ENCODE measurements around the gene PCSK6.
A peak's percentile ranks its signal among the peaks of the same experiment; 100 is the strongest.
"Not testable (repeated sequence)": the region's sequence is repeated elsewhere in the genome, so short reads cannot be mapped to it uniquely, and the experiment has no call there.

PCSK6 gene

DNA sequence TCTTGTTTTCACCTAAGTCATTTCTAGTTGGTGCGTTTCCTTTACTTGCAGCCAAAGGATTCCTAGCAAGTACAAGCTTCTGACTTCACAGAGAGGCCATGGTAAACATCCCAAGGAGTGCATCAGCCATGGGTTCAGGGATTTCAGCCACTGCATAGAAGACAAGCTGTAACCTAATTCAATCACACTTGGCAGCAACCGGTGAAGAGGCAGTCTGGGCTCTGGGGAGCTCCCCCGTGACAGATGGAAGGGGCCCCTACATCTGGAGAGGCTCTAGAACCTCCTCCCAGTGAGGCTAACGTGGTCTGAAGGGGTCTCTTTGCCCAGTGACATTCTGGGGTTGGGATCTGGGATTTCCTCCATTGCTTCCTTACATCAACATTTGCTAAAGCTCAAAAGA, 186.1 kb downstream of the PCSK6 start:
- DNase-seq: no peak

DNA sequence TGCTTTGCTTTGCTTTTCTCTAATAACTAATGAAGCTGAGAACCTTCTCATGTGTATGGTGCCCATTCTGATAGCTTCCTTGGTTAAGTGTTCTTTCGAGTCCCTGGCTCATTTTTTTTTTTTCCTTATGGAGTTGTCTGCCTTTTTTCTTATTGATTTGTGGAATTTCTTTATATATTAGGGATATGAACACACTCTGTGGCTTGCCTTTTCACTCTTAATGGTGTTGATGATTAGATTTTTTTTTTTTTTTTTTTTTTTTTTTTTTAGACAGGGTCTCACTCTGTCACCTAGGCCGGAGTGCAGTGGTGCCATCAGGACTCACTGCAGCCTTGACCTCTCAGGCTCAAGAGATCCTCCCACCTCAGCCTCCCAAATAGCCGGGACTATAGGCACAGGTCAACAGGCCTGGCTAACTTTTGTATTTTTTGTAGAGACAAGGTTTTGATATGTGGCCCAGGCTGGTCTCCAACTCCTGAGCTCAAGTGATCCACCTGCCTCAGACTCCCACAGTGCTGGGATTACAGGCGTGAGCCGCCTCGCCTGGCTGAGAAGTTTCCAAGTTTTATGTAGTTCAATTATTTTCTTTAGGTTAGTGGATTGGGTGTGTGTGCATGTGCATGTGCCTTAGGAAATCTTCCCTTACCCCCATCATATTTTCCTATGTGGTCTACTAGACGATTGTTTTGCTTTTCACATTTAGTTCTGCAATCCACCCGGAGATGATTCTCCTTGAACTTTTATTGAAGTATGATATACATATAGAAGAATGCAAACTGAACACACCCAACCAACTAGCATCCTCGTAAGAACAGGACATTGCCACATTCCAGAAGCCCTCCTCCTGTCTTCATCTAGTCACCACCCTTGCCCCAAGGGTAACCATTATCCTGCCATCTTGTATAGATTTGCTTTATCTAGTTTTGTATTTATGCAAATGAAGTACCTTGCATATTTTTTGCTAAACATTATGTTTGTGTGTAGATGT, 192.8 kb downstream of the PCSK6 start:
- no peak for DNase-seq

DNA sequence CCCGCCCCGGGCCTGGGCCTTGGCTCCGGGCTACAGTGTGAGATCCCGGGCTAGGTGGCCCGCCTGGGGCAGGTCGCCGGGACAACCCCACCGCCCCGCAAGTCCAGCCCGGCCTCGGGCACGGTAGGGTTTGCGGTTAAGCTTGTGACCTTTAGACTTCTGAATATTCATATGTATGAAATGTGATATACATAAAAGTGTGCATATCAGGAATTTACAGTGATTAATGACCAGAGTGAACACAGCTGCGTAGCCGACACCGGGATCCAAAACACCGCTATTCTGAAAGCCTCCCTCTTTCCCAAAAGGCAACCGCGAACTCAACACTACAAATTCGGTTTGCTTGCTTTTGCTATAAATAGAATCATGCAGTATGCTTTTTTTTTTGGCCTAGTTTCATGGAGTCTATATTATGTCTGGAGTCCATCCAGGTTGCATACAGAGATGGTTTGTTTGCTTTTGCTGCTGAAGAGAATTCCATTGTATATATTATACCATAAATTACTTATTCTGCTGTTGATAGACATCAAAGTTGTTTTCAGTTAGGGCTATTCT, 193.8 kb downstream of the PCSK6 start:
- DNase-seq: no peak

DNA sequence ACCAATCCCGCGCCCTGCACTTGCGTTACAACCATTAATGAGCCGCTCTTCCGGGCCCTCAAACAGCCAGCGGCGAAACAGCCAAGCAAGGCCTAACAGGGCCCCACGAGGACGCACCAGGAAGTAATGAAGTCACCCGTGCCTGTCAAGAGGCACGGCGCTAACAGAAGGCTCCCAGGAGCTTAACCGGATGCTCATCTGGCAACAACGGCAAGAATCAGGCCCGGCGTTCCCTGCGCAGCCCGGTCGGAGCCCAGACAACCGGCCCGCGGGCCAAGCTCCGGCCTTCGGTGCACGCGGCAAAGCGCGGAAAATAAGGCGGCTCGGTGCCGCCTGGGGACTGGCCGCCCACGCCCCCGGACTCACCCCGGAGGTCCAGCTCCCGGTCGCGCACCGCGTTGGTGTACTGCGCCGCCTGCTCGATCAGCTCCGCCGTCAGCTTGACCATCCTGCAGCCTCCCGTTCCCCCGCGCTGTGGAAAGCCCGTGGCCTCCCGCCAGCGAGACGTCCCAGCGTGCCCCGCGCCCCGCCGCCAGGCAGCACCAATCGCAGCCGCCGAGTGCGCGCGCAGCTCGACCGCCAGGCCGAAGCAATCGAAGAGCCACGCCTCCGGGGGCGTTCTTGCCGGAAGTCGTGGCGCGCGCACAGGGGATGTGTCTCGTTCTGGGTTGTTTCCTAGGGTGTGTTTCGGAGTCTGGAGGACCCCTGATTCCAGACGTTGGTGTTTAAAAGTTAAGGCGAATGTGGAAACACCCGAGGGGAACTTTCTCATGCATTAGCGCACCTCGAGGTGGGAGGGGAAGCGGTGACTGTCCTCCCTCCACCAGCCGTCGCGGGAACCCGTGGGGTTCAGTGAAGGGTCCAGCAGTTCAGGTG, 194.5 kb downstream of the PCSK6 start, which contains the start of gene SNRPA1:
TSS of gene SNRPA1 (minus strand) at position 518 of the 876 bp plus-strand sequence. CDS start at position 448, 70 bp downstream.
- peak; percentile 93 to 97 for DNase-seq

DNA sequence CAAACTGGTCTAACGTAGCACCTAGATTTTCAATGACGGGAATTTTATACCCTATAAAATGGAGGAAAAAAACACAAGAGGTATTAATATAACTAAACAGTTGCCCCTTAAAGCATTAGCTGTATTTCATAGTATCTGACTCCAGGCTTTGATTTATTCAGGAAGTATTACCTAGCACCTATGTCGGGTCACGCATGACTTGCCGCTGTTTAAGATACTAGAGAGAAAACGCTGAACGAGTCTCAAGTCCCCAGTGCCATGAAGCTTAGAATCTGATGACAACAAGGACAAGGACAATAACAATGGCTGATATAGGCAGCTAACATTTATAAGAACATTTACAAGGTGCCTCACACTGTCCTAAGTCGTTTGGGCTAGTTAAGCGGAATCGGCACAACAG, 196.4 kb downstream of the PCSK6 start:
- no peak for DNase-seq

DNA sequence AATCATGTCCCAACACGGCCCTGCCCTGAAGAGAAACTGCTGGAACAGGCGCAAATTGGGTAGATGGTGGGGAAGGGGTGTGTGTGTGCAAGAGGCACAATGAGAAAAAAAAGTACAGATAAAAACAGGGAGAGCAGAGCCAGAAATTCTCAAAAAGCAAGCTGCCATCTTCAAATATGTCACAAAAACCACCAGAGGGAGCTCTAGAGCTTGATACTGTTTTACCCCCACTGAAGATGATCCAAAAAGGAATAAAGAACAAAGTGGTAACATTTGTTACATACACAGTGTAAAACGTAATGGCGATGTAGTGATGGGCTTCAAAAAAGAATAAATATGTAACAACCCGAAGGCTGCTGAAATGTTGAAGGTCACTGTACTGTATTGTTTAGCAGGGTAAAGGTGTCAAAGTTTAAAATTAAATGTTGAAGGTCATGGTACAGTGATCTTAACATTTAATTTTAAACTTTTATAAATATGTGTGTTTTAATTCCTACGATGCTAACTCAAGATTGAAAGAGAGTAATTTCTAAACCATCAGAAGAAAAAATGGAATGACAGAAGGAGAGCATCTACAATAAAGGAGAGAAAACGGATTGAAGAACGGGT, 200.5 kb downstream of the PCSK6 start:
- peak in 1 of 2 donors; percentile 75 for DNase-seq

DNA sequence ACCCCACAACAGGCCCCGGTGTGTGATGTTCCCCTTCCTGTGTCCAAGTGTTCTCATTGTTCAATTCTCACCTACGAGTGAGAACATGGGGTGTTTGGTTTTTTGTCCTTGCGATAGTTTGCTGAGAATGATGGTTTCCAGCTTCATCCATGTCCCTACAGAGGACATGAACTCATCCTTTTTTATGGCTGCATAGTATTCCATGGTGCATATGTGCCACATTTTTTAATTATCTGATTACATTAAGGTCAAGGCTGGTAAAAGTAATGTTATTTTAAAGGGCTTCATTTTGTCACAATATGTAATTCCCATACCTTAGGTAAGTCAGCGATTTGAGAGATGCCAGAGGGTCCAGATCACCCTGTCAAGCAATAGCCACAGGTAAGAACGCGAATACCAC, 202.2 kb downstream of the PCSK6 start:
- not testable (repeated sequence) for DNase-seq

DNA sequence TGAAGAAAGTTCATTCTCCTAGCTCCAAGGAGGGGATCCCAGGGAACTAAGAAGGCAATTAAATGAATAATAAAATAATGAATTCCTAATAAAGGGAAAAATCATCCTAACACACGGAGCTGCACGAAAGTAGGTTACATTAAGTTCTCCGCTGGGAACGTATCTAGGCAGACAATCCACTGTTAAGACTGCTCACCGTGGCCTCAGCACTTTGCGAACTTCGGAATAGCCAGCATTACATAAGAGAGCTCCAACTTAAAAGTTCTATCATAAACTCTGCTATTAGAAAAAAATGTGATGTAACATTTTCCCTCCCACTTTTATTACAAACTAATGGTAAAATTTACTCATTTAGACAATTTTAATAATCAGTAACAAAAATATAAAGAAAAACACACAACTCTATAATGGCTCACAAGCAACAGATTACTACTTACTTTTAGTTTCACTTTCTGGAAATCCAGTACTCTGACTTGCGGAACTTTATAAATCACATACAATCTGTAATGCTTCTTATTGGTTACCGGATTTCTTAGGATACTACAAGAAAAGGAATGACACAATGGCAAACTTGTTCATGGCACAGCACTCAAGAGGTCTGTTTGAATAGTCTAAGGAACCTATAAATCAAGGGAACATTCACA, 202.9 kb downstream of the PCSK6 start:
- no peak for DNase-seq

DNA sequence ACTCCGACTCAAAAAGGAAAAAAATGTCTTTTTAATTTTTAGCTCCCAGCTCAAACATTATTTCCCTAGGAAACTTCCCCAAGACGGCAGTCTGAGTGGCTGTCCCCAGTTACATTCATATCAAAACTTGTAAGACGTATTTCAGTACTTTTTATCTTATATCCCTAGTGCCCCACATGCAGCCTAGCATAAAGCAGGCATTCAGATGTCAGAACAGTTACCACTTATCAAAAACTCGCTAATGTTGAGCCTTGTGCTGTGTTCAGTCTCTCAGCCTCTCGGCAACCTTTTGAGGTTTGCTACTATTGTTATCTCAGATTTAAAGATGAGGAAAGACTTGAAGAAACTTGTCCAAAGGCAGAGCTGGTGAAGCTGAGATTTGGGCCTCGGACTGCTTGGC, 205.6 kb downstream of the PCSK6 start:
- DNase-seq: no peak

DNA sequence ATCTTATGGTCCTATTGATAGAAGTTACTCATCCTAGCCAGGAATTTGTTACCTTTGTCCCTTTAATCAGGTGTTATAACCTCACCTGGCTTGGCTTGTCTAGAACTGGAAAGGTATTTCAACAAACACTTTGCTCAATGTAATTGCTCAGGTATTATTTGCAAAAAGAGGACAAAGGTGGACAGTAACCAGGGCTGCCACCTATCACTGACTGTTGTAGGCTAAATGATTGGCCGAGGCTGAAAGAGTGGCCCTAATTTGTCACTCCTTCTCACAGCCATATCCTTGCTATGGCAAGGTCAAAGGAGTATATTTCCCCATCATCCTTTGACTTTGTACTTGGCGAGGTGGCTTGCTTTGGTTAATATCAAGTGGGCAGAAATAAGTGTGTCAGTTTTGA, 209.5 kb downstream of the PCSK6 start:
- no peak for DNase-seq

DNA sequence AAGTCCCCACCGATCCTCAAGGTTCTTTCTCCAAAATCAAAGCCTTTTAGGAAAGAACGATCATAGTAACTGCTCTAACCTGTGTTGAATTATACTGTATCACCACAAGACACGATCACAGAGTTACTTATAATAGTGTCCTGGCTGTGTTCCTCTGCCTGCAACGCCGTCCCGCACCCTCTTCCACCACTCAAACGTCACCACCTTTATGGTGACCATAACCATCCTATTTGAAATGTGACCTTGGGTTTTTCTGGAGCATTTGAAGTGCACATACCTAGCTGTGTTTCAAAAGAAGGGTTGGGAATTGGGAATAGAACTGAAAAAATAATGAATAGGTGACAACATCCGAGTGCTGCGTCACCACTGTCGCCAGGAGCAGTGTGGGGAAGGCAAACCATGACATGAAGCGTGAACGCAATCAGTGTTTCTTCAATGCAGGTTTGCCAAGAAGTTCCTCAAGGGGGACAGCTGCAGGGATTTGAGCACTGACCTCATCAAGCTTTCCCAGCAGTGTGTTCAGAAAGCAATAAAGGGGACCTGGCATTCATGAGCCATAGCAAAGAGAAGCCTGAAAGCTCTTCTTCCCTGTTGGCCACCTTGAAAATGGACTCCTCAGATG, 211.5 kb downstream of the PCSK6 start:
- DNase-seq: no peak

DNA sequence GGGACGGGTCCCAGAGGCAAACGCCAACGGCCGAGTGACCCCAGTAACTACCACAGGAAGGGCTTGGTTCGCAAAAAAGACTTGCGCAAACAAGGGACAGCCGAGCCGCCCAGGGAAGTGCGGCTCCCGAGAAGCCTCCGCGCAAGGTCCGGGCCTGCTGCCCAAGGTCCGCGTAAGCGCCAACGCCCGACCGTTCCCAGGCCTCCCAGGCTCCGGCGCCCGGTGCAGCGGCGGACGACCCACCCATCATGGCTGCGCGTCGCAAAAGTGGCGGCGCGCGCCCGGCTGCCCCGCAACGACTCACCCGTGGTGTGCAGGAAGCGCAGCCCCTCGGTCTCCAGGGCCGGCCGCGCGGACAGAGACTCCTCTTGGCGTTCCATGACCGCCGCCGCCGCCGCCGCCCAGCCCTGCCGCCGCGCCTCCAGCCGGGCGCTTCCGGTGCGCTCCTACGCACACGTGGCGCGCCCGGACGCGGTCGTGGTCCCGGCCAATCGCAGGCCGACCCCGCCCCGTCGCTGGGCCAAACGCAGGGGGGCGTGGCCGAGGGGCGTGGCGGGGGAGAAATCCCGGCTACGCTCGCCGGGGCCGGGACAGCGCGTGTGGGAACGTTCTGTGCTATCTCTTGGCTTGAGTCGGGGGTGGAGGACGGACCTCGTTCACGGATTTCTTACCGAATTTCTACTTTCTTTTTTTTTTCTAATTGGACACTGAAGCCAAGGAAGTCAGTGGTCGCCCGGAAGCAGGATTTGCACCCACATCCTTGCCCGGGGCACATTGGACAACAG, 212.3 kb downstream of the PCSK6 start, which contains the start of gene SELENOS:
TSS of gene SELENOS (minus strand) at position 448 of the 785 bp plus-strand sequence. CDS start at position 380, 68 bp downstream.
- DNase-seq: peak; percentile 78 to 88

DNA sequence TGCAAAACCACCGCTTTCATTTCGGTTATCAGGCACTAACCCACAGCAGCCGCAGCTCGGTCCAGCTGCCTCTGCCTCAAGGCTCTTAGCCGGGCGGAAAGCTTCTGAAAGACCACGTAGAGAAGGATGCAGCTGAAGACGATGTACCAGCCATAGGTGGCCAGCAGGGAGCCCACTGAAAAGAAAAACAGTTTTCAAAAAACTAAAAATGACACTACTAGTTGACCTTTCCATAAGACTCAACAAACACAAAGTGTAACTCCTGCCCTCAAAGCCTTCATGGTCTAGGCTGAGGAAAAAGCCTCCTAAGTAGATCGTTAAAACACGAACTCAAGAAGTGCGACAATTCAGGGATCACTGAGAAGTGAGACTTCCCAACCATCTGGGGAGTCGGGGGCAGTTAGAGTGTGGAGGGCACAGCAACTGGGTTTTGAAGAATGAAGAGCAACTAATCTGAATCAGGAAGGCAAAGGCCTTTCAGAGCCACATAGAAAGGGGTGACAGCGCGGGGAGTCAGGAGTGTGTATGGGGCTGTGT, 212.9 kb downstream of the PCSK6 start:
- DNase-seq: peak; percentile 22 to 43

DNA sequence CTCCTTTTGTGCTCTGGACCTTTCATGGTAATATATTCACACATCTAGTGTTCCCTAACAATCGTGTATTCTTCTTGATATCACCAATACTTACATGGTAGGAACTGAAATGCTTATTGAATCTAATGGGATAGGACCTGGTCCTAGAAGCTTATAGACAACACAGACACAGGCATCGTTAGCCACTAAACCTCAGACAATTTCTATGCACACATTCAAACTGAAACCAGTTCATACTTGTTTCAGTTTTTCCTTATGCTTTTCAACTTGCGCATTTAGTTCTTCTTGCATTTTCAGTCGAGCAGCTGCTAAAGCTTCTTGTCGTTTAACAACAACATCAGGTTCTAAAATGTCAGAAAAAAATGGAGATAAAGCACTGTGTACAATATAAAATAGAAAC, 214.5 kb downstream of the PCSK6 start:
- no peak for DNase-seq

DNA sequence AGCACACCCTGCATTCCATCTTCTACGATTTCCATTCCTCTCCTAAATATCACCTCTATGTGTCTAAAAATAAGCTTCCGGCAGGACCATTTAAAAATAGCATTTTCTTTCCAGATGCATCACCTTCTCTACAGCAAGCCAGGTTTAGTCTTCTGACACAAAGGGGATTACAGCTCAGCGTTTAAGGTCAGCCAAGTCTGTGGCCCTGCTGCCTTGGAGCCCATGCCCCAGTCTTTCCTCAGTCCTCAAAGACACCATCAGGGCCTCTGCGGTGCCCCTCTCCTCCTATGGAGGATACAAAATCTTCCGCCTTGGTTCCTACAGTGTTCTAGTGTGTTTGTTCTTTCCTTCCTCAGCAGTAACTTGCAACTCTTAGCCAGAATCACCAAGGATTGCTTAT, 216.0 kb downstream of the PCSK6 start:
- DNase-seq: no peak

DNA sequence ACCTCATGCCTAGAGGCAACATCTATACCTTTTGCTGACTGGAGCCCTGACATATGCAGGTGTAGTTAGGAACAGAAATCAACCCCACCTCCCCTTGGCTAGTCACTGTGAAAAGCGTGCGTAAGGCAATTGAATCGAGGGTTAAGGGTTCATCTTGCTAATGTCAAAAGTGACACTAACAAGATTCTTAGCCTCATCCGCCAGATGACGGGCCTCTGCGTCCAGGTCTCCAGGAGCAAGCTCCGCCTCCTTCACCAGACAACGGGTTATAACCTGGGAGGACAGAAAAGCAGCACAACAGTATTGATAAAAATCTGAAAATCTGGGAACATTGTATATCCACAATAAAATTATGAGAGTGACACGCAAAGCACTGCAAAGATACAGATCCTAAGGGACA, 216.9 kb downstream of the PCSK6 start:
- no peak for DNase-seq

DNA sequence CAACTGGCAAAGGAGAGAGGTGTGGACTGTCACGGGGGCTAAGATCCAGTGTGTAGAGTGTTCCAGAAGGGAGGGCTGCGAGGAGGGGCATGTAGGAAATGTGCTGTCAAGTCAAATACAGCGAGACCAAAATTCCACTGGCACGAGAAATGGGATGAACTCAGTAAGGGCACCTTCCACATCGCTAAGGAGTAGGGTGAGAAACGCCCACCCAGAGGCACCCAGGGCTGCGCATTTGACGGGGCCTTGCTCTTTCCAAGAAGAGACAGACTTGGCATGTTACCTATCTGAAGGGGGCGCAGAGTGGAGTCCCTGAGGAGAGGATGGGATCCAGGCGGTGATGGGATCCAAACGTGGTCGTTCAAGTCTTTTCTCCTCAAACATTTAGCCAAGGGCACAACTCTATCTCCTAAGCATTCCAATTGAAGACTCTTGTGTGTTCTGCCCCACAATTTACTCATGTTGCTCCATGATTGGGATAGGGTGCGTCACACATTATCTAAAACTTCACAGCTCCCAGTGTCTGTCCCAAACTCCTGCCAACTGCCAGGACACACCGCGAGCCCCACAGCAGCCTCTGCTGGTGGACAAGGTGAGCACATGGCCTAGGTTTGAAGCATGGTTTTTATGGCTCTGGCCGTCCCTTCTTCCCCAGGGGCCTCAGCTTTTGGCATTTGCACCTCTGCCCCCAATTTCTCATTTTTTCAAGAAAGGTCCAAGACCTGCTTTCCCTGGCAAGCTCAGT, 219.9 kb downstream of the PCSK6 start:
- no peak for DNase-seq

DNA sequence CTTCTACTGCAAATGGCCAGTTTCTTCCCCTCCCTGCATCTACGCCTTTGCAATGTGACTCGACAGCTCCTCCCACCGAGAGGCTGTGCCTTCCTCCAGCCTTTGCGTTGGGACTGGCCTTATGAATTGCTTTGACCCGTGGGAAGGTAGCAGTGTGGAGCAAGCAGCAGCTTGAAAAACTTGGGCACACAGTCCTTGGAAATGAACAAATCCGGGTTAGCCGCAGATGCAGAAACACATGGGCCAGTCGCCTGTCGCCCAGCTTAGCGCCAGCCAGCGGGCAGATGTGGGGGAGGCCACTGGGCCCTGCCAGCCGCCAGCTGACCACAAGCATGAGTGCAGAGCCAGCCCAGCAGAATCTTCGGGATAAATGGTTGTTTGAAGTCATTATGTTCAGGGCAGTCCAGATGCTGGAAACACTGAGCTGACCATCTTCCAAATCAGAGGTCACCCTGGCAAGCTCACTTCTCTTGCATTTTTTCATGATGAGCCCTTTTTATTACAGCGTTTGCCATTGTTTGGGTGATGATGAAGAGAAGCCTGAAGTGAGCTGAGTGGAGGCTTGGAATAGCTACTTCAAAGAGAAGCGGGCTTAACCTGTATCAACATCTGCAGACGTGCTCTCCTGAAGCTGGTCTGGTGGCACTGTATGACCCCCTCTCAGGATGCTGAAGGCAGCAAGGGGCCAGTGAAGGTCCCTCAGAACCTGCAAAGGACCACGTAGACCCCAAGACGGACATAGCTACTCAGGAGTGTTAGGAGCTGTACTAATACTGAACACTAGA, 222.0 kb downstream of the PCSK6 start:
- DNase-seq: no peak

DNA sequence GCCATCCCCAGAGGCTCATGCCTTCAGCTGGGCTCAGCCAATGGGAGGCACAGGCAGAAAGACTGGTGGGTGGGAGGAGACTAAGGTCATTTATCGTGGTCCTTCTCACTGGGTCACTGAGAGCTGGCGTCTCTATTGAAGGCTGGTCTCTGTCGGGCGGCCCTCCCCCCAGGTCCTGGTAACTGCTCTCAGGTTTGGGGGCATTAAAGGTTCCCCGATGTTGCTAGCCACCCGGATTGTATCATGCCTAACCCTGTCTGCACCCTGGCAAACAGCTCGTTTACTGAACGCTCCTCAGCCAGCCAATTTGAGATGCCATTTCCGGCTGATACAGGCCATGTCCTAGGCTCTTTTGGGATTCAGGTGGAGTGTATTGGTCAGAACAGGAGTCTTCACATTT, 222.7 kb downstream of the PCSK6 start:
- DNase-seq: no peak
